Ovary (tissue), 3 donors: Measurements from ENCODE around the gene AFTPH.

ENCODE experiments used
- CTCF ChIP-seq, 3 donors: fragments of 450-650 bp in 2 of 3; fragments of 200-600 bp in 1 of 3; IDR thresholded peaks; one replicate each; pipeline versions ENCODE4 v1.5.1 to v1.8.0; 2016 to 2022; ENCODE audit warnings: antibody characterized with exemption in 3 of 3, mild to moderate bottlenecking in 1 of 3
- EP300 ChIP-seq: sonication (generic); formaldehyde crosslinking; IDR thresholded peaks from one replicate; pipeline ENCODE4 v1.6.1; 2017; ENCODE audit warnings: antibody characterized with exemption
- POLR2A ChIP-seq: fragments of 450-650 bp; IDR thresholded peaks from one replicate; pipeline ENCODE4 v1.6.1; 2017; ENCODE audit warnings: antibody characterized with exemption, mild to moderate bottlenecking, moderate library complexity
- donor health status: DM: no; HTN: no; CAD: no.

GRCh38 chr2:64502860-64503259 is 21.3 kb upstream of the AFTPH start:
- TF ChIP-seq CTCF (IDR thresholded peaks at IDR 0.05) (no peak), POLR2A (no peak), EP300 (no peak)
